IMR-90 (cell line): ENCODE measurements around the gene KCNN3. TPM values are rescaled to one million over a fixed set of nuclear protein-coding genes. Genes with fewer than 3 reads are reported as not detected.

Experiments used
- ATAC-seq: fragments of 200-7000 bp; cut with Tn5 transposase; 2 replicates; pipeline ENCODE4 v1.9.1; 2020; ENCODE audit warnings: low read depth, mild to moderate bottlenecking, moderate library complexity
- BruUV-seq: library from RNA; stranded (reverse); fragments of 400-500 nt; replicated peaks from 2 replicates; lab custom pipeline; 2021; lab: Mats Ljungman, UMichigan
- CTCF ChIA-PET: fragments of 300-600 bp; formaldehyde crosslinking; extraction: SDS; loops from one replicate; lab custom pipeline; 2021; ENCODE audit warnings: antibody characterized with exemption; lab: Yijun Ruan, JAX
- POLR2A ChIA-PET: fragments of 300-600 bp; sonication (Branson Sonifier 250); formaldehyde crosslinking; loops from one replicate; lab custom pipeline; 2022; ENCODE audit warnings: antibody characterized with exemption; ENCODE audit not compliant: unreplicated experiment; lab: Charles Lee
- DNase-seq: peaks from one replicate; pipeline ENCODE4 v3.0.0; 2013
- H2AFZ ChIP-seq: replicated peaks from 2 replicates; pipeline ENCODE3; 2013; ENCODE audit warnings: low read length, mild to moderate bottlenecking; ENCODE audit not compliant: poor library complexity
- H2AK5ac ChIP-seq: 2 replicates; pipeline ENCODE4 v1.6.1; 2013; ENCODE audit warnings: low read depth, low read length, inconsistent platforms
- H2AK9ac ChIP-seq: replicated peaks from 2 replicates; pipeline ENCODE3; 2013; ENCODE audit warnings: mild to moderate bottlenecking, low read depth, low read length, moderate library complexity; ENCODE audit not compliant: poor library complexity
- H2BK120ac ChIP-seq: 2 replicates; pipeline ENCODE4 v1.6.1; 2013; ENCODE audit warnings: low read depth, low read length, inconsistent platforms
- H2BK15ac ChIP-seq: 3 replicates; pipeline ENCODE4 v1.6.1; 2013; ENCODE audit warnings: low read depth, low read length, inconsistent platforms
- H2BK20ac ChIP-seq: 2 replicates; pipeline ENCODE4 v1.6.1; 2013; ENCODE audit warnings: low read depth, mild to moderate bottlenecking, inconsistent platforms, low read length, moderate library complexity
- H2BK5ac ChIP-seq: 2 replicates; pipeline ENCODE4 v1.6.1; 2013; ENCODE audit warnings: mild to moderate bottlenecking, low read depth, low read length, inconsistent platforms; ENCODE audit not compliant: poor library complexity, severe bottlenecking
- H3K14ac ChIP-seq: replicated peaks from 2 replicates; pipeline ENCODE4 v1.6.1; 2013; ENCODE audit warnings: low read depth, low read length, inconsistent platforms
- H3K18ac ChIP-seq: 2 replicates; pipeline ENCODE4 v1.6.1; 2013; ENCODE audit warnings: low read depth, low read length, control low read depth
- H3K23ac ChIP-seq: 2 replicates; pipeline ENCODE4 v1.6.1; 2013; ENCODE audit warnings: low read depth, low read length, inconsistent platforms
- H3K27ac ChIP-seq: 2 replicates; pipeline ENCODE4 v1.5.1; 2013; ENCODE audit warnings: mild to moderate bottlenecking, control low read depth, low read length; ENCODE audit not compliant: insufficient read depth
- H3K27me3 ChIP-seq: 2 replicates; pipeline ENCODE4 v1.6.1; 2013; ENCODE audit warnings: low read length; ENCODE audit not compliant: control insufficient read depth, insufficient read depth
- H3K36me3 ChIP-seq: 2 replicates; pipeline ENCODE4 v1.6.1; 2013; ENCODE audit warnings: low read length, mixed read lengths; ENCODE audit not compliant: control insufficient read depth, insufficient read depth
- H3K4ac ChIP-seq: 2 replicates; pipeline ENCODE4 v1.6.1; 2013; ENCODE audit warnings: low read depth, low read length, inconsistent platforms
- H3K4me1 ChIP-seq: 2 replicates; pipeline ENCODE4 v1.6.1; 2013; ENCODE audit warnings: low read length, mixed read lengths; ENCODE audit not compliant: control insufficient read depth, insufficient read depth
- H3K4me2 ChIP-seq: 2 replicates; pipeline ENCODE4 v1.6.1; 2013; ENCODE audit warnings: low read depth, mild to moderate bottlenecking, control low read depth, low read length, moderate library complexity
- H3K4me3 ChIP-seq: 2 replicates; pipeline ENCODE4 v1.5.1; 2013; ENCODE audit warnings: low read depth, mild to moderate bottlenecking, control low read depth, low read length, moderate library complexity; ENCODE audit not compliant: insufficient read depth
- H3K56ac ChIP-seq: 2 replicates; pipeline ENCODE4 v1.6.1; 2013; ENCODE audit warnings: low read length, inconsistent platforms; ENCODE audit not compliant: insufficient read depth; ENCODE audit errors: extremely low read depth
- H3K79me1 ChIP-seq, 2 experiments: 2 replicates each; pipeline ENCODE4 v1.6.1; 2013; ENCODE audit warnings: low read length in 2 of 2, inconsistent platforms in 1 of 2, low read depth in 1 of 2
- H3K9ac ChIP-seq: 2 replicates; pipeline ENCODE4 v1.6.1; 2013; ENCODE audit warnings: low read depth, low read length, control low read depth
- H3K9me1 ChIP-seq: 2 replicates; pipeline ENCODE4 v1.6.1; 2013; ENCODE audit warnings: low read length, inconsistent platforms; ENCODE audit not compliant: insufficient read depth
- H3K9me3 ChIP-seq: 2 replicates; pipeline ENCODE4 v1.6.1; 2013; ENCODE audit warnings: low read length; ENCODE audit not compliant: control insufficient read depth, insufficient read depth
- H4K20me1 ChIP-seq: 2 replicates; pipeline ENCODE4 v1.6.1; 2013; ENCODE audit warnings: low read length, inconsistent platforms; ENCODE audit not compliant: insufficient read depth
- H4K5ac ChIP-seq: 2 replicates; pipeline ENCODE4 v1.6.1; 2013; ENCODE audit warnings: mild to moderate bottlenecking, low read depth, low read length, control low read depth
- H4K8ac ChIP-seq, 2 experiments: 2 replicates each; pipeline ENCODE4 v1.6.1; 2013; ENCODE audit warnings: low read depth in 2 of 2, low read length in 2 of 2, control low read depth in 1 of 2, inconsistent platforms in 1 of 2
- H4K91ac ChIP-seq: 2 replicates; pipeline ENCODE4 v1.6.1; 2013; ENCODE audit warnings: low read depth, low read length, inconsistent platforms; ENCODE audit not compliant: insufficient read depth
- RFX5 ChIP-seq: IDR thresholded peaks from 2 replicates; pipeline ENCODE4 v1.8.0; 2012; ENCODE audit warnings: low read depth, mild to moderate bottlenecking, low read length, moderate library complexity
- WGBS, 2 experiments: methylation state at CpG; one replicate each; pipeline versions ENCODE4 v1.1.5 to v1.1.7; 2013; ENCODE audit warnings: missing lambda C conversion rate in 2 of 2; ENCODE audit not compliant: insufficient read length in 1 of 2; ENCODE audit errors: extremely low coverage in 2 of 2; 5-methylcytosine and 5-hydroxymethylcytosine counted together
- dilution Hi-C: fragments of 300-500 bp; cut with HindIII; formaldehyde crosslinking; loops from one replicate; pipeline ENCODE4 v1.14.3; 2018; ENCODE audit warnings: low sequenced_read_pairs; ENCODE audit not compliant: unreplicated experiment
- in situ Hi-C: fragments of 300-500 bp; cut with MboI; formaldehyde crosslinking; loops from 3 replicates; pipeline ENCODE4 v1.14.3; 2019; ENCODE audit warnings: low sequenced_read_pairs, inconsistent platforms, mixed read lengths
- intact Hi-C: fragments of 100-400 bp; cut with micrococcal nuclease; formaldehyde crosslinking; loops from 2 replicates; pipeline ENCODE4 v1.10.0; 2022
- polyA plus RNA-seq, 3 experiments: library from polyadenylated mRNA; depleted of rRNA; stranded (reverse); fragments of >200 nt; gene quantifications; 2 replicates each; pipeline ENCODE4 v1.2.3, GENCODE V29; 2012; ENCODE audit warnings: low replicate concordance in 1 of 3
- total RNA-seq: library from RNA; depleted of rRNA; stranded (reverse); fragments of >200 nt; gene quantifications from 2 replicates; pipeline ENCODE4 v1.2.3, GENCODE V29; 2012
- TF ChIP-seq, protein P1 (sequence below): fragments of 150-350 bp; IDR thresholded peaks from 2 replicates; pipeline ENCODE4 v1.6.1; 2016; ENCODE audit warnings: low read depth, mild to moderate bottlenecking, low read length, moderate library complexity, borderline replicate concordance
- TF ChIP-seq, protein P2 (sequence below): conservative IDR thresholded peaks from 2 replicates; pipeline ENCODE4 v1.5.1; 2012; ENCODE audit warnings: mild to moderate bottlenecking, low read depth, low read length, improper control_type of control experiment

Gene KCNN3
- total and polyA plus RNA-seq, 2 of the 4 experiments (the other 2 are of a cell fraction) = 0.02 TPM; not detected in 1

DNA sequence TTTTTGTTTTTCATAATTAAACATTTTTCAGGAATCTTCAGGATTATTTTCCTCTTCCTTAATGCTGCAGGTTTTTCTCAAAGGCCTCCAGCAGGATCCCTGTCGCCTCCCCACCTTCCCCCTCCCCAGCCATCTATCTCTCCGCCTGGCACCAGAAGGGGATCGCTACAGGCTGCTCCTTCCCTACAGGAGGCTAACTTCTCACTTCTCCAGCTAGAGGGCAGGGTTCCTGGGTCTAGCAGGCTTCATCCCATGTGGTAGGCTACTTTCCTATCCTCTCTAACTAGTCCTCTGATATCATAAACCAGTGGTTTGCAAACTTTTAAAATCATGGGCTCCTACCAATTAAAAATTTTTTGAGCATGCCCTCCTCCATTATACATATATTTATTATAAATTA lies 104.1 kb downstream of the KCNN3 start (continued):
- TF ChIP-seq, protein P1, sequence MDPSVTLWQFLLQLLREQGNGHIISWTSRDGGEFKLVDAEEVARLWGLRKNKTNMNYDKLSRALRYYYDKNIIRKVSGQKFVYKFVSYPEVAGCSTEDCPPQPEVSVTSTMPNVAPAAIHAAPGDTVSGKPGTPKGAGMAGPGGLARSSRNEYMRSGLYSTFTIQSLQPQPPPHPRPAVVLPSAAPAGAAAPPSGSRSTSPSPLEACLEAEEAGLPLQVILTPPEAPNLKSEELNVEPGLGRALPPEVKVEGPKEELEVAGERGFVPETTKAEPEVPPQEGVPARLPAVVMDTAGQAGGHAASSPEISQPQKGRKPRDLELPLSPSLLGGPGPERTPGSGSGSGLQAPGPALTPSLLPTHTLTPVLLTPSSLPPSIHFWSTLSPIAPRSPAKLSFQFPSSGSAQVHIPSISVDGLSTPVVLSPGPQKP = no peak
- TF ChIP-seq RFX5 = no peak

DNA sequence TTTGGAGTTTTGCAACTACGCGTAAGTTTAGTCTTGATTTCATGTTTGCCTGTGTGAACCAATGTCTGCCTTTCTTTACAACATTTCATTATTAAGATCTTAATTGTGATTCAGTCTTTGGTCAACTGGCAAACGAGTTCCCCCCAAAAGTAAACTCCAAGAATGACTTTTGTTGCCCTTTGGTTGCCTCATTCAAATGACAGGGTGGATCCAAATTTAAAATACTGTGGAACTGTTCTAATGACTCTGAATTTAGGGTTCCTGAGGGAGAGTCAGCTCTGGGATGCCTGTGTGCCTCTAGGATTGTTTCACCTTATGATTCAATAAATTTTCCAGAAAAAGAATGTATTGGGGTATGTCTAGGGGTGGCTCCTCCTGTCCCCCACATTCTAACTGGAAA lies 105.3 kb downstream of the KCNN3 start:
- Histone ChIP-seq H2AK5ac (no peak overlapping the region), H2BK5ac (no peak overlapping the region), H2BK120ac (no peak overlapping the region), H2BK15ac (no peak overlapping the region), H4K20me1 (no peaks in the 10 kb centered on the region), H4K5ac (no peak overlapping the region), H3K9me1 (no peaks in the 10 kb centered on the region), H3K9me3 (no peaks in the 10 kb centered on the region), H3K18ac (no peak overlapping the region), H3K4me2 (no peak overlapping the region), H2BK20ac (no peak overlapping the region), H3K4ac (no peak overlapping the region), H3K14ac (no peak overlapping the region), H3K79me1 (no peaks in the 10 kb centered on the region), H2AFZ (no peak overlapping the region), H4K91ac (no peak overlapping the region), H4K8ac (no peak overlapping the region), H3K56ac (no peak overlapping the region), H2AK9ac (no peak overlapping the region), H3K4me1 (peaks cover 4% of the 10 kb centered on the region; the same call in 1 of the 2 replicates), H3K9ac (no peak overlapping the region), H3K23ac (no peak overlapping the region), H3K27ac (no peak overlapping the region), H3K27me3 (peaks cover 57% of the 10 kb centered on the region), H3K36me3 (no peaks in the 10 kb centered on the region), H3K4me3 (no peak overlapping the region)
- no CpG with 5 or more reads among the region's 3 CpGs for WGBS, 2 experiments
- POLR2A ChIA-PET = no interaction called here
- DNase-seq (no peak), ATAC-seq (no peak)
- TF ChIP-seq, protein P2, sequence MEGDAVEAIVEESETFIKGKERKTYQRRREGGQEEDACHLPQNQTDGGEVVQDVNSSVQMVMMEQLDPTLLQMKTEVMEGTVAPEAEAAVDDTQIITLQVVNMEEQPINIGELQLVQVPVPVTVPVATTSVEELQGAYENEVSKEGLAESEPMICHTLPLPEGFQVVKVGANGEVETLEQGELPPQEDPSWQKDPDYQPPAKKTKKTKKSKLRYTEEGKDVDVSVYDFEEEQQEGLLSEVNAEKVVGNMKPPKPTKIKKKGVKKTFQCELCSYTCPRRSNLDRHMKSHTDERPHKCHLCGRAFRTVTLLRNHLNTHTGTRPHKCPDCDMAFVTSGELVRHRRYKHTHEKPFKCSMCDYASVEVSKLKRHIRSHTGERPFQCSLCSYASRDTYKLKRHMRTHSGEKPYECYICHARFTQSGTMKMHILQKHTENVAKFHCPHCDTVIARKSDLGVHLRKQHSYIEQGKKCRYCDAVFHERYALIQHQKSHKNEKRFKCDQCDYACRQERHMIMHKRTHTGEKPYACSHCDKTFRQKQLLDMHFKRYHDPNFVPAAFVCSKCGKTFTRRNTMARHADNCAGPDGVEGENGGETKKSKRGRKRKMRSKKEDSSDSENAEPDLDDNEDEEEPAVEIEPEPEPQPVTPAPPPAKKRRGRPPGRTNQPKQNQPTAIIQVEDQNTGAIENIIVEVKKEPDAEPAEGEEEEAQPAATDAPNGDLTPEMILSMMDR = no peak
- CTCF ChIA-PET = no interaction called here
- intact Hi-C loops (loop anchor here (5.0 to 10.0 kb wide), 3 partner anchors 70 to 207 kb away; partner anchors contain the start of gene UBE2Q1), dilution Hi-C loops (no loop called here), in situ Hi-C loops (no loop called here)
- BruUV-seq = no TSS peak
